Stimulated activated naive CD4-positive, alpha-beta T cell (primary cell): ENCODE measurements around the gene TMEM139.
"Not testable (repeated sequence)": the region's sequence is repeated elsewhere in the genome, so short reads cannot be mapped to it uniquely, and the experiment has no call there.

Source experiments
- DNase-seq, 6 experiments: peaks; one replicate each; lab custom pipeline; 2025; lab: John Stamatoyannopoulos, UW

TMEM139 gene

GRCh38 chr7:143258831-143259230, 25.9 kb upstream of the TMEM139 start:
- peak in 2 of 6 experiments; percentile 5 to 27 for DNase-seq

GRCh38 chr7:143259765-143260164, 25.0 kb upstream of the TMEM139 start:
- no peak for DNase-seq

- no peak for DNase-seq
These were observed 22.9 kb upstream of the TMEM139 start for GRCh38 chr7:143261901-143262300.

- DNase-seq, result peak; percentile 59 to 79 (median 64)
These were observed 21.2 kb upstream of the TMEM139 start, which contains the start of gene GSTK1 for GRCh38 chr7:143263266-143264195. Gene GSTK1 (plus strand): TSS chr7:143263441. CDS start chr7:143263514, 73 bp downstream.

- not testable (repeated sequence) for DNase-seq
These were observed 20.6 kb upstream of the TMEM139 start for GRCh38 chr7:143264196-143264568.

GRCh38 chr7:143265017-143265693, 19.6 kb upstream of the TMEM139 start:
- DNase-seq, result no peak

GRCh38 chr7:143269251-143269650, 15.5 kb upstream of the TMEM139 start:
- DNase-seq, result no peak

- no peak for DNase-seq
These were observed 13.5 kb upstream of the TMEM139 start for GRCh38 chr7:143271240-143271639.

- no peak for DNase-seq
These were observed 11.9 kb upstream of the TMEM139 start for GRCh38 chr7:143272871-143273270.

- DNase-seq, result peak in 3 of 6 experiments; percentile 11 to 39 (median 17)
These were observed 5.3 kb upstream of the TMEM139 start for GRCh38 chr7:143279186-143280098.

GRCh38 chr7:143280160-143280559, 4.6 kb upstream of the TMEM139 start:
- DNase-seq, result no peak

- DNase-seq, result no peak
These were observed 4.2 kb upstream of the TMEM139 start for GRCh38 chr7:143280566-143280965.

- DNase-seq, result no peak
These were observed 3.2 kb upstream of the TMEM139 start for GRCh38 chr7:143281529-143281928.

GRCh38 chr7:143282124-143282523, 2.6 kb upstream of the TMEM139 start:
- no peak for DNase-seq

- no peak for DNase-seq
These were observed 1.4 kb upstream of the TMEM139 start for GRCh38 chr7:143283381-143283780.

- DNase-seq, result no peak
These were observed 666 bp downstream of the TMEM139 start for GRCh38 chr7:143285470-143285778.

GRCh38 chr7:143285806-143286521, 1.2 kb downstream of the TMEM139 start:
- DNase-seq, result no peak

GRCh38 chr7:143286522-143286890, 1.7 kb downstream of the TMEM139 start:
- DNase-seq, result no peak

- no peak for DNase-seq
These were observed 2.7 kb downstream of the TMEM139 start for GRCh38 chr7:143287339-143287934.

- peak; percentile 96 to 99 (median 98) for DNase-seq
These were observed 3.4 kb downstream of the TMEM139 start, which contains the start of gene CASP2 for GRCh38 chr7:143287935-143288826. Gene CASP2 (plus strand): TSS chr7:143288351. CDS start chr7:143288456, 105 bp downstream.
